GM12878 (cell line): ENCODE data around the gene RER1.

Source experiments
- CEBPB ChIP-seq, 2 experiments: fragments of 150-350 bp in 1 of 2; IDR thresholded peaks; 2 replicates each; pipeline ENCODE4 v1.6.1; 2012 to 2014; ENCODE audit warnings: low read depth in 2 of 2, low read length in 2 of 2, borderline replicate concordance in 1 of 2, inconsistent platforms in 1 of 2
- MYC ChIP-seq: IDR thresholded peaks from 2 replicates; pipeline ENCODE4 v1.6.1; 2011; ENCODE audit warnings: mild to moderate bottlenecking, low read length, moderate library complexity, inconsistent platforms; ENCODE audit not compliant: insufficient read depth, insufficient replicate concordance, insufficient read length, severe bottlenecking
- POLR2AphosphoS5 ChIP-seq: IDR thresholded peaks from 2 replicates; pipeline ENCODE4 v1.6.1; 2011; ENCODE audit warnings: mild to moderate bottlenecking, low read length, inconsistent platforms
- TF ChIP-seq, protein P1 (sequence below), 3 experiments: IDR thresholded peaks in 2 of 3; conservative IDR thresholded peaks in 1 of 3; 2 replicates each; pipeline ENCODE4 v1.5.1; 2011; ENCODE audit warnings: low read depth in 3 of 3, low read length in 3 of 3, mild to moderate bottlenecking in 3 of 3, control low read depth in 2 of 3, moderate library complexity in 2 of 3, inconsistent platforms in 1 of 3, mixed read lengths in 1 of 3; ENCODE audit not compliant: control insufficient read depth in 2 of 3, insufficient read depth in 1 of 3; ENCODE audit errors: extremely low read depth in 1 of 3
- TF ChIP-seq, protein P2 (sequence below): IDR thresholded peaks from 2 replicates; pipeline ENCODE4 v1.6.1; 2011; ENCODE audit warnings: borderline replicate concordance, low read depth, mild to moderate bottlenecking, moderate library complexity, low read length; ENCODE audit not compliant: insufficient read depth, poor library complexity, severe bottlenecking

DNA sequence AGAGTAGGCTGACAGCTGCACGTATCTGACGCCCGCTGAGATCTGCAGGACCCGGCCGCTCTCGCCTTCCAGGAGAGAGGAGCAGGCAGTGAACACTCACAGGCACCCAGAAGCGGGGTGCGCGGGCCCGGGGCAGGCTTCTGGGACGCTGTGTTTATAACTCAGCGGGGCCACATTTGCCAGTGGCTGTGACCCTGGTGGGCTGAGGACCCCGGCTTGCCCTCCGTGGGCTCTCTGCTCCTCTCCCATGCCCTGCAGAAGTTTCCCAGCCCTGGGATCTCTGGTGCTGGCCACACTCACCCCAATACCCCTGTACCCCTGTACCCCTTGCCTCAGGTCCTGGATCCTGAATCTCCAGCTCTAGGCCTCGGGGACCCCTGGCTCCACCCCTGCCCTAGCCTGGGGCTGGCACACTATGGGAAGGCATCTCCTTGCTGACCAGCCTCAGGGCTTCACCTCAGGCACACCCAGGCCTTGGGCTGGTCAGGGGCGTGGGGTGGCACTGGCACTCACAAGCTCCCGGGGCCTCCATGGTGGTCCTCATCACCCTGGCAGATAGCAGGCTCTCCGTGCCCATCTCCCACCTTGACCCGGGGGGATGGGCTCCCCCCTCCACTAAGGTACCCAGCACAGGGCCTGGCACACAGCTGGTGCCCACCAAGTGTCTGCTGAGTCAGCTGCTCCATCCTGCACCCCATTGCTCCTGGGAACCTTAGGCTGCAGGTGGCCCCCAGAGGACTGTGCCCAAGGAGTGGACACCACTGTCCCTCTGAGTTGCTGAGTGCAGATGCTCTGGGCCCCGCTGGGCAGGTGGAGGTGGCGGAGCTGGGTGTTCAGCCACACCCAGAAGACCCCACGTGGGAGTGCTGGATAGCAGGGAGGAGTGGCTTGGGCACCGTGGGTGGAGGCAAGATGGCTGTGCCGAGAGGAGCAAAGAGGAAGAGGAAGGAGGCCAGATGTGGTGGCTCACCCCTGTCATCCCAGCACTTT lies 32.7 kb upstream of the RER1 start:
- TF ChIP-seq, protein P1, sequence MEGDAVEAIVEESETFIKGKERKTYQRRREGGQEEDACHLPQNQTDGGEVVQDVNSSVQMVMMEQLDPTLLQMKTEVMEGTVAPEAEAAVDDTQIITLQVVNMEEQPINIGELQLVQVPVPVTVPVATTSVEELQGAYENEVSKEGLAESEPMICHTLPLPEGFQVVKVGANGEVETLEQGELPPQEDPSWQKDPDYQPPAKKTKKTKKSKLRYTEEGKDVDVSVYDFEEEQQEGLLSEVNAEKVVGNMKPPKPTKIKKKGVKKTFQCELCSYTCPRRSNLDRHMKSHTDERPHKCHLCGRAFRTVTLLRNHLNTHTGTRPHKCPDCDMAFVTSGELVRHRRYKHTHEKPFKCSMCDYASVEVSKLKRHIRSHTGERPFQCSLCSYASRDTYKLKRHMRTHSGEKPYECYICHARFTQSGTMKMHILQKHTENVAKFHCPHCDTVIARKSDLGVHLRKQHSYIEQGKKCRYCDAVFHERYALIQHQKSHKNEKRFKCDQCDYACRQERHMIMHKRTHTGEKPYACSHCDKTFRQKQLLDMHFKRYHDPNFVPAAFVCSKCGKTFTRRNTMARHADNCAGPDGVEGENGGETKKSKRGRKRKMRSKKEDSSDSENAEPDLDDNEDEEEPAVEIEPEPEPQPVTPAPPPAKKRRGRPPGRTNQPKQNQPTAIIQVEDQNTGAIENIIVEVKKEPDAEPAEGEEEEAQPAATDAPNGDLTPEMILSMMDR (IDR thresholded peaks at IDR 0.05 in 2 of 3, conservative IDR thresholded peaks at IDR 0.05 in 1 of 3; ENCODE audit: control insufficient read depth in 2 of 3, extremely low read depth in 1 of 3, insufficient read depth in 1 of 3, low read depth in 3 of 3, low read length in 3 of 3): no peak
- TF ChIP-seq MYC: no peak
- TF ChIP-seq CEBPB (IDR thresholded peaks at IDR 0.05; ENCODE audit: borderline replicate concordance in 1 of 2, low read depth in 2 of 2, low read length in 2 of 2): no peak
- TF ChIP-seq, protein P2, sequence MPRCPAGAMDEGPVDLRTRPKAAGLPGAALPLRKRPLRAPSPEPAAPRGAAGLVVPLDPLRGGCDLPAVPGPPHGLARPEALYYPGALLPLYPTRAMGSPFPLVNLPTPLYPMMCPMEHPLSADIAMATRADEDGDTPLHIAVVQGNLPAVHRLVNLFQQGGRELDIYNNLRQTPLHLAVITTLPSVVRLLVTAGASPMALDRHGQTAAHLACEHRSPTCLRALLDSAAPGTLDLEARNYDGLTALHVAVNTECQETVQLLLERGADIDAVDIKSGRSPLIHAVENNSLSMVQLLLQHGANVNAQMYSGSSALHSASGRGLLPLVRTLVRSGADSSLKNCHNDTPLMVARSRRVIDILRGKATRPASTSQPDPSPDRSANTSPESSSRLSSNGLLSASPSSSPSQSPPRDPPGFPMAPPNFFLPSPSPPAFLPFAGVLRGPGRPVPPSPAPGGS: no peak
- TF ChIP-seq POLR2AphosphoS5: no peak
